GM12874 (cell line): ENCODE data around the gene NFATC2IP.

Experiments
- TF ChIP-seq, protein P1 (sequence below): IDR thresholded peaks from 2 replicates; pipeline ENCODE4 v1.5.1; 2011; ENCODE audit warnings: low read depth, mild to moderate bottlenecking, control low read depth, low read length, moderate library complexity; ENCODE audit not compliant: insufficient read depth

NFATC2IP gene

DNA sequence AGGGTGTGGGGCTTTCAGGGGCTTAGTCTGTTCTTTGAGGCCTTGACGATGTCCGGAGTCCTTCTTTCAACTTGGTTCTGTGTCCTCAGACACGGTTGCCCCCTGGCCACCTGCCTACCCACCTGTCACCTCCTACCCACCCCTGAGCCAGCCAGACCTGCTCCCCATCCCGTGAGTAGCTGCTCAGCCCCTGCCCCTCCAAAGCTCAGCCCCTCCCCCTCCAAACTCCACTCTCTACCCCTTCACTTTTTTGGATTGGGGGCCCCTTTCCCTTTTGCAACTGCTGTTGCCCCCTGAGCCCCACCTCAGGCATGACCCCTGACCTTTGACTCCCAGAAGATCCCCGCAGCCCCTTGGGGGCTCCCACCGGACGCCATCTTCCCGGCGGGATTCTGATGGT, 35.3 kb downstream of the NFATC2IP start:
- TF ChIP-seq, protein P1, sequence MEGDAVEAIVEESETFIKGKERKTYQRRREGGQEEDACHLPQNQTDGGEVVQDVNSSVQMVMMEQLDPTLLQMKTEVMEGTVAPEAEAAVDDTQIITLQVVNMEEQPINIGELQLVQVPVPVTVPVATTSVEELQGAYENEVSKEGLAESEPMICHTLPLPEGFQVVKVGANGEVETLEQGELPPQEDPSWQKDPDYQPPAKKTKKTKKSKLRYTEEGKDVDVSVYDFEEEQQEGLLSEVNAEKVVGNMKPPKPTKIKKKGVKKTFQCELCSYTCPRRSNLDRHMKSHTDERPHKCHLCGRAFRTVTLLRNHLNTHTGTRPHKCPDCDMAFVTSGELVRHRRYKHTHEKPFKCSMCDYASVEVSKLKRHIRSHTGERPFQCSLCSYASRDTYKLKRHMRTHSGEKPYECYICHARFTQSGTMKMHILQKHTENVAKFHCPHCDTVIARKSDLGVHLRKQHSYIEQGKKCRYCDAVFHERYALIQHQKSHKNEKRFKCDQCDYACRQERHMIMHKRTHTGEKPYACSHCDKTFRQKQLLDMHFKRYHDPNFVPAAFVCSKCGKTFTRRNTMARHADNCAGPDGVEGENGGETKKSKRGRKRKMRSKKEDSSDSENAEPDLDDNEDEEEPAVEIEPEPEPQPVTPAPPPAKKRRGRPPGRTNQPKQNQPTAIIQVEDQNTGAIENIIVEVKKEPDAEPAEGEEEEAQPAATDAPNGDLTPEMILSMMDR, result no peak

DNA sequence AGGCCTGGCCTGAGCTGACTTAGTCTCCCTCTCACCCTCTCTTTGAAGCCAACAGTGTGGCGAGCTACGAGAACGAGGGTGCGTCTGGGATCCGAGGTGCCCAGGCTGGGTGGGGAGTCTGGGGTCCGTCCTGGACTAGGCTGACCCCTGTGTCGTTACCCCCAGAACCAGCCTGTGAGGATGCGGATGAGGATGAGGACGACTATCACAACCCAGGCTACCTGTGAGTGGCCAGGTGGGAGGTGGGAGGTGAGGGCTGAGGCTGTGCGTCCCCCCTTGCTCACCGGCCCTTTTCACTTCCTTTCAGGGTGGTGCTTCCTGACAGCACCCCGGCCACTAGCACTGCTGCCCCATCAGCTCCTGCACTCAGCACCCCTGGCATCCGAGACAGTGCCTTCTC, 35.8 kb downstream of the NFATC2IP start:
- TF ChIP-seq, protein P1, result no peak

DNA sequence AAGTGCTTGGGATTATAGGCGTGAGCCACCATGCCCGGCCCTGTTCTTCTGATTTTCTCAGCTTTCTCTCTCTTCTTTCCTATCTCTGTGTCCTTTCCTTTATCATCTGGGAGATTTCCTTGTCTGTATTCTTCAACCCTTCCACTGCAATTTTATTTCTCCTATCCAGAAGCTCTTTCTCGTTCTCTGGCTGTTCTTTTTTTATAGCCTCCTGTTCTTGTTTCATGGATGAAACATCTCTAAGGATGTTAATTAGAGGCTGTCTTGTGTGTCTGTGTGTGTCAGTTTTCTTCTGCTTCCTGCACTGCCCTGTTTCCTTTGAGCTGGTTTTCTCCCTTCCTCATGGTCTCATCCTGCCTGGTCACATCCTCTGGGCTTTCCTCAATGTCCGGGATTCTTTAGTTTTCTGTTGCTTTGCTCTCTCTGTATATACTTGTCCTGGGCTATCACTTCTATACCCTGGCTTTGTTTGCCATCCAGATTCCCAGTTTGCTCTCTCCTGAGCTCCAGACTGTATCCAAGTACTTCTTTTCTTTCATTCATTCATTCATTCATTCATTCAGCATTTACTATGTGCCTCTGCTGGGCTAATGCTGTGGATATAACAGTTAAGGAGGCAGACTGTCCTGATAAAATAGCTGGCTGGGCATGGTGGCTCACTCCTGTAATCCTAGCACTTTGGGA, 36.6 kb downstream of the NFATC2IP start:
- TF ChIP-seq, protein P1, result no peak

DNA sequence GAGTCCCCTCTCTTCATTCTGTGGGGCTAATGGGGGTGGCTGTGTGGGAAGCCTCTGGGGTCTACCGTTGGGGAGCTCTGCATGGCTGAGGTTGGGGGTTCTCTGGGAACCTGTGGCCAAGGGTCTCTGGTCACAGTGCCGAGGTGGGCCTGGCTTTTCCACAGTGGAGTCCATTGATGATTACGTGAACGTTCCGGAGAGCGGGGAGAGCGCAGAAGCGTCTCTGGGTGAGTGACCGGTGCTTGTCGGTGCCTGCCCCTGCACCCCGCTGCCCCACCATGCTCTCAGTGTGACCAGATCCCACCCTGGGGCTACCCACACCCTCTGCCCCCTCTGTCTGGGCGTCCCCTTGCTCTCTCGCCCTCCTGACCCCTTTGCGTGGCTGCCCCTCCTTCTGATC, 38.6 kb downstream of the NFATC2IP start:
- TF ChIP-seq, protein P1, result no peak

DNA sequence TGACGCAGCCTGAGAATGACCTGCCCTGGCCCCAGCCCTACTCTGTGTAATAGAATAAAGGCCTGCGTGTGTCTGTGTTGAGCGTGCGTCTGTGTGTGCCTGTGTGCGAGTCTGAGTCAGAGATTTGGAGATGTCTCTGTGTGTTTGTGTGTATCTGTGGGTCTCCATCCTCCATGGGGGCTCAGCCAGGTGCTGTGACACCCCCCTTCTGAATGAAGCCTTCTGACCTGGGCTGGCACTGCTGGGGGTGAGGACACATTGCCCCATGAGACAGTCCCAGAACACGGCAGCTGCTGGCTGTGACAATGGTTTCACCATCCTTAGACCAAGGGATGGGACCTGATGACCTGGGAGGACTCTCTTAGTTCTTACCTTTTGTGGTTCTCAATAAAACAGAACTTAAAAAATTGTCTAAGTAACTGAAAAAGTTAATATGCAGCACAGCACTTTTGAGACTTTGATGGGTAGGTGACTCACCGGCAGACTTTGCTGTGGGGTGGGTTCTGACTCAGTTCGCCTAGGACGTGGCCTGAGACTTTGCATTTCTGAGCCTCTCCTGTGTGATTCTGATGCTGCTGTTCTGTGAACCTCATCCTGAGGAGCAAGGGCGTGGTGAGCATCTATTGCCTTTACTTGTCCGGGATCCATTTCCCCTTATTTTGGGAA, 39.8 kb downstream of the NFATC2IP start:
- TF ChIP-seq, protein P1, result no peak

DNA sequence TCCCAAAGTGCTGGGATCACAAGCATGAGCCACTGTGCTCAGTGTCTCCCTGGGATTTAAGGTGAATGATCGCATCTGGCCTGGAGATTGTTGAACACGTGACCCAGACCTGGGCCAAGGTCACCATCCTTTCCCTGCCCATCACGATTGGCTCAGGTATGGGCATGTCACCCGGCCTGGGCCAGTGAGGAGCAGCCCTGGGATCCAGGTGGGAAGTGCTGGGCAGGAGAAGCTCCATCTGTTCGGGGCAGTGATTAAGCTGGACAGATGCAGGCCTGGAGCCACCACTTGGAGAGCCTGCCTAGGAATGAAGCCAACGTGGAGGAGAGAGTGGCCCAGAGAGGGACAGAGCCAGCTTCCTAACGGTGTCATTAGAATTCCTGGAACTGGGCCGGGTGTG, 41.0 kb downstream of the NFATC2IP start:
- TF ChIP-seq, protein P1, result no peak

DNA sequence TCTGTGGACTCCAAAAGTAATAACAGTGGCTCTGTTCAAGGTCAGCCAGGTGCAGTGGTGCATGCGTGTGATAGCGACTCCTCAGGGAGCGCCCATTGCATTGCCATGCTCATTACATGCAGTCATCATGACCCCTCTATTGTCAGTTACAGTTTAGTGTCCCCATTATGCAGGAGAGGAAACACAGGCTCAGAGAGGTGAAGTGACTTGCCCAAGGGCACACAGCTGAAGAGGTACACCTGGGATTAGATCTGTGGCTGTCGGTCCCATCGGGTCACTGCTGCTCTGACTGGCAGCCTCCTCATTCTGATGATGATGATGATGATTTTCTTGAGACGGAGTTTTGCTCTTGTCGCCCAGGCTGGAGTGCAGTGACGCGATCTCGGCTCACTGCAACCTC, 41.8 kb downstream of the NFATC2IP start:
- TF ChIP-seq, protein P1, result no peak
